IMR-90 (cell line): ENCODE results near the gene COL12A1. TPM values are rescaled to one million over a fixed set of nuclear protein-coding genes. Genes with fewer than 3 reads are reported as not detected.

Experiments
- ATAC-seq: fragments of 200-7000 bp; cut with Tn5 transposase; 2 replicates; pipeline ENCODE4 v1.9.1; 2020; ENCODE audit warnings: low read depth, mild to moderate bottlenecking, moderate library complexity
- BruUV-seq: library from RNA; stranded (reverse); fragments of 400-500 nt; replicated peaks from 2 replicates; lab custom pipeline; 2021; lab: Mats Ljungman, UMichigan
- CTCF ChIA-PET: fragments of 300-600 bp; formaldehyde crosslinking; extraction: SDS; loops from one replicate; lab custom pipeline; 2021; ENCODE audit warnings: antibody characterized with exemption; lab: Yijun Ruan, JAX
- POLR2A ChIA-PET: fragments of 300-600 bp; sonication (Branson Sonifier 250); formaldehyde crosslinking; loops from one replicate; lab custom pipeline; 2022; ENCODE audit warnings: antibody characterized with exemption; ENCODE audit not compliant: unreplicated experiment; lab: Charles Lee
- DNase-seq: peaks from one replicate; pipeline ENCODE4 v3.0.0; 2013
- H2AFZ ChIP-seq: replicated peaks from 2 replicates; pipeline ENCODE3; 2013; ENCODE audit warnings: low read length, mild to moderate bottlenecking; ENCODE audit not compliant: poor library complexity
- H2AK5ac ChIP-seq: 2 replicates; pipeline ENCODE4 v1.6.1; 2013; ENCODE audit warnings: low read depth, low read length, inconsistent platforms
- H2AK9ac ChIP-seq: replicated peaks from 2 replicates; pipeline ENCODE3; 2013; ENCODE audit warnings: mild to moderate bottlenecking, low read depth, low read length, moderate library complexity; ENCODE audit not compliant: poor library complexity
- H2BK120ac ChIP-seq: 2 replicates; pipeline ENCODE4 v1.6.1; 2013; ENCODE audit warnings: low read depth, low read length, inconsistent platforms
- H2BK15ac ChIP-seq: 3 replicates; pipeline ENCODE4 v1.6.1; 2013; ENCODE audit warnings: low read depth, low read length, inconsistent platforms
- H2BK20ac ChIP-seq: 2 replicates; pipeline ENCODE4 v1.6.1; 2013; ENCODE audit warnings: low read depth, mild to moderate bottlenecking, inconsistent platforms, low read length, moderate library complexity
- H2BK5ac ChIP-seq: 2 replicates; pipeline ENCODE4 v1.6.1; 2013; ENCODE audit warnings: mild to moderate bottlenecking, low read depth, low read length, inconsistent platforms; ENCODE audit not compliant: poor library complexity, severe bottlenecking
- H3K14ac ChIP-seq: replicated peaks from 2 replicates; pipeline ENCODE4 v1.6.1; 2013; ENCODE audit warnings: low read depth, low read length, inconsistent platforms
- H3K18ac ChIP-seq: 2 replicates; pipeline ENCODE4 v1.6.1; 2013; ENCODE audit warnings: low read depth, low read length, control low read depth
- H3K23ac ChIP-seq: 2 replicates; pipeline ENCODE4 v1.6.1; 2013; ENCODE audit warnings: low read depth, low read length, inconsistent platforms
- H3K27ac ChIP-seq: 2 replicates; pipeline ENCODE4 v1.5.1; 2013; ENCODE audit warnings: mild to moderate bottlenecking, control low read depth, low read length; ENCODE audit not compliant: insufficient read depth
- H3K27me3 ChIP-seq: 2 replicates; pipeline ENCODE4 v1.6.1; 2013; ENCODE audit warnings: low read length; ENCODE audit not compliant: control insufficient read depth, insufficient read depth
- H3K36me3 ChIP-seq: 2 replicates; pipeline ENCODE4 v1.6.1; 2013; ENCODE audit warnings: low read length, mixed read lengths; ENCODE audit not compliant: control insufficient read depth, insufficient read depth
- H3K4ac ChIP-seq: 2 replicates; pipeline ENCODE4 v1.6.1; 2013; ENCODE audit warnings: low read depth, low read length, inconsistent platforms
- H3K4me1 ChIP-seq: 2 replicates; pipeline ENCODE4 v1.6.1; 2013; ENCODE audit warnings: low read length, mixed read lengths; ENCODE audit not compliant: control insufficient read depth, insufficient read depth
- H3K4me2 ChIP-seq: 2 replicates; pipeline ENCODE4 v1.6.1; 2013; ENCODE audit warnings: low read depth, mild to moderate bottlenecking, control low read depth, low read length, moderate library complexity
- H3K4me3 ChIP-seq: 2 replicates; pipeline ENCODE4 v1.5.1; 2013; ENCODE audit warnings: low read depth, mild to moderate bottlenecking, control low read depth, low read length, moderate library complexity; ENCODE audit not compliant: insufficient read depth
- H3K56ac ChIP-seq: 2 replicates; pipeline ENCODE4 v1.6.1; 2013; ENCODE audit warnings: low read length, inconsistent platforms; ENCODE audit not compliant: insufficient read depth; ENCODE audit errors: extremely low read depth
- H3K79me1 ChIP-seq, 2 experiments: 2 replicates each; pipeline ENCODE4 v1.6.1; 2013; ENCODE audit warnings: low read length in 2 of 2, inconsistent platforms in 1 of 2, low read depth in 1 of 2
- H3K9ac ChIP-seq: 2 replicates; pipeline ENCODE4 v1.6.1; 2013; ENCODE audit warnings: low read depth, low read length, control low read depth
- H3K9me1 ChIP-seq: 2 replicates; pipeline ENCODE4 v1.6.1; 2013; ENCODE audit warnings: low read length, inconsistent platforms; ENCODE audit not compliant: insufficient read depth
- H3K9me3 ChIP-seq: 2 replicates; pipeline ENCODE4 v1.6.1; 2013; ENCODE audit warnings: low read length; ENCODE audit not compliant: control insufficient read depth, insufficient read depth
- H4K20me1 ChIP-seq: 2 replicates; pipeline ENCODE4 v1.6.1; 2013; ENCODE audit warnings: low read length, inconsistent platforms; ENCODE audit not compliant: insufficient read depth
- H4K5ac ChIP-seq: 2 replicates; pipeline ENCODE4 v1.6.1; 2013; ENCODE audit warnings: mild to moderate bottlenecking, low read depth, low read length, control low read depth
- H4K8ac ChIP-seq, 2 experiments: 2 replicates each; pipeline ENCODE4 v1.6.1; 2013; ENCODE audit warnings: low read depth in 2 of 2, low read length in 2 of 2, control low read depth in 1 of 2, inconsistent platforms in 1 of 2
- H4K91ac ChIP-seq: 2 replicates; pipeline ENCODE4 v1.6.1; 2013; ENCODE audit warnings: low read depth, low read length, inconsistent platforms; ENCODE audit not compliant: insufficient read depth
- BHLHE40 ChIP-seq: fragments of 150-350 bp; IDR thresholded peaks from 2 replicates; pipeline ENCODE4 v1.6.1; 2016; ENCODE audit warnings: mild to moderate bottlenecking, low read depth, low read length
- CEBPB ChIP-seq: IDR thresholded peaks from 2 replicates; pipeline ENCODE4 v1.6.1; 2012; ENCODE audit warnings: low read depth, low read length, improper control_type of control experiment
- CHD1 ChIP-seq: IDR thresholded peaks from 2 replicates; pipeline ENCODE4 v1.6.1; 2012; ENCODE audit warnings: low read depth, low read length, improper control_type of control experiment
- ELK1 ChIP-seq: fragments of 150-350 bp; IDR thresholded peaks from 2 replicates; pipeline ENCODE4 v1.6.1; 2016; ENCODE audit warnings: low read depth, mild to moderate bottlenecking, low read length, moderate library complexity, borderline replicate concordance
- FOS ChIP-seq: fragments of 150-350 bp; IDR thresholded peaks from 2 replicates; pipeline ENCODE4 v1.6.1; 2016; ENCODE audit warnings: low read depth, low read length
- NFE2L2 ChIP-seq: fragments of 150-350 bp; IDR thresholded peaks from 2 replicates; pipeline ENCODE4 v1.6.1; 2016; ENCODE audit warnings: low read depth, mild to moderate bottlenecking, low read length
- WGBS, 2 experiments: methylation state at CpG; one replicate each; pipeline versions ENCODE4 v1.1.5 to v1.1.7; 2013; ENCODE audit warnings: missing lambda C conversion rate in 2 of 2; ENCODE audit not compliant: insufficient read length in 1 of 2; ENCODE audit errors: extremely low coverage in 2 of 2; 5-methylcytosine and 5-hydroxymethylcytosine counted together
- dilution Hi-C: fragments of 300-500 bp; cut with HindIII; formaldehyde crosslinking; loops from one replicate; pipeline ENCODE4 v1.14.3; 2018; ENCODE audit warnings: low sequenced_read_pairs; ENCODE audit not compliant: unreplicated experiment
- in situ Hi-C: fragments of 300-500 bp; cut with MboI; formaldehyde crosslinking; loops from 3 replicates; pipeline ENCODE4 v1.14.3; 2019; ENCODE audit warnings: low sequenced_read_pairs, inconsistent platforms, mixed read lengths
- intact Hi-C: fragments of 100-400 bp; cut with micrococcal nuclease; formaldehyde crosslinking; loops from 2 replicates; pipeline ENCODE4 v1.10.0; 2022
- polyA plus RNA-seq, 3 experiments: library from polyadenylated mRNA; depleted of rRNA; stranded (reverse); fragments of >200 nt; gene quantifications; 2 replicates each; pipeline ENCODE4 v1.2.3, GENCODE V29; 2012; ENCODE audit warnings: low replicate concordance in 1 of 3
- total RNA-seq: library from RNA; depleted of rRNA; stranded (reverse); fragments of >200 nt; gene quantifications from 2 replicates; pipeline ENCODE4 v1.2.3, GENCODE V29; 2012

Gene COL12A1
- total and polyA plus RNA-seq, 2 of the 4 experiments (the other 2 are of a cell fraction): 350 to 452 TPM

- Histone ChIP-seq H3K4ac (peak overlapping the region; percentile 76), H3K23ac (peak overlapping the region; percentile 80), H2BK5ac (peak overlapping the region; percentile 93), H4K91ac (peak overlapping the region; percentile 59; the same call in 1 of the 2 replicates), H3K14ac (peak overlapping the region; percentile 65), H4K5ac (peak overlapping the region; percentile 73), H3K56ac (peak overlapping the region; percentile 5; the same call in 1 of the 2 replicates), H3K4me1 (peaks cover 23% of the 10 kb centered on the region), H4K8ac (peak overlapping the region in 1 of 2 experiments; percentile 38; a peak in 2 of 4 replicates), H2AK9ac (no peak overlapping the region), H3K4me2 (no peak overlapping the region), H3K27ac (peak overlapping the region; percentile 26; the same call in 1 of the 2 replicates), H3K18ac (peak overlapping the region; percentile 86; the same call in 1 of the 2 replicates), H2BK120ac (peak overlapping the region; percentile 61), H3K9ac (no peak overlapping the region), H3K27me3 (no peaks in the 10 kb centered on the region), H3K36me3 (peaks cover 56% of the 10 kb centered on the region), H3K4me3 (no peak overlapping the region), H2AFZ (no peak overlapping the region), H2BK20ac (peak overlapping the region; percentile 80), H4K20me1 (no peaks in the 10 kb centered on the region), H3K79me1 (peaks cover 22 to 65% of the 10 kb centered on the region in 2 experiments), H3K9me3 (no peaks in the 10 kb centered on the region), H3K9me1 (peaks cover 19% of the 10 kb centered on the region), H2AK5ac (peak overlapping the region; percentile 47; the same call in 1 of the 2 replicates), H2BK15ac (peak overlapping the region; percentile 11; the same call in 1 of the 3 replicates)
- in situ Hi-C loops: no loop called here
- intact Hi-C loops: no loop called here
- DNase-seq (peak; percentile 88), ATAC-seq (peak; percentile 22)
- no TSS peak for BruUV-seq
- ChIA-PET POLR2A (no interaction called here), CTCF (no interaction called here)
- dilution Hi-C loops: no loop called here
- TF ChIP-seq NFE2L2 (0 out of 2 replicates have a peak, but pooled peaks have one; percentile 10), FOS (0 out of 2 replicates have a peak, but pooled peaks have one; percentile 45), CEBPB (peak; percentile 76), BHLHE40 (0 out of 2 replicates have a peak, but pooled peaks have one; percentile 7), ELK1 (no peak), CHD1 (no peak)
- no CpG with 5 or more reads among the region's 4 CpGs for WGBS, 2 experiments
Observed at GRCh38 chr6:75101896-75102295, 104.0 kb downstream of the COL12A1 start.
